IMR-90 (cell line): ENCODE results near the gene MDH1.

ENCODE experiments used
- CEBPB ChIP-seq: IDR thresholded peaks from 2 replicates; pipeline ENCODE4 v1.6.1; 2012; ENCODE audit warnings: low read depth, low read length, improper control_type of control experiment
- MAFK ChIP-seq: IDR thresholded peaks from 2 replicates; pipeline ENCODE4 v1.6.1; 2012; ENCODE audit warnings: low read depth, low read length, improper control_type of control experiment
- POLR2A ChIP-seq: IDR thresholded peaks from 2 replicates; pipeline ENCODE4 v1.6.1; 2012; ENCODE audit warnings: mild to moderate bottlenecking, low read depth, low read length
- RCOR1 ChIP-seq: IDR thresholded peaks from 2 replicates; pipeline ENCODE4 v1.6.1; 2012; ENCODE audit warnings: mild to moderate bottlenecking, low read length, improper control_type of control experiment; ENCODE audit not compliant: insufficient replicate concordance
- TF ChIP-seq, protein P1 (sequence below): conservative IDR thresholded peaks from 2 replicates; pipeline ENCODE4 v1.5.1; 2012; ENCODE audit warnings: mild to moderate bottlenecking, low read depth, low read length, improper control_type of control experiment

DNA sequence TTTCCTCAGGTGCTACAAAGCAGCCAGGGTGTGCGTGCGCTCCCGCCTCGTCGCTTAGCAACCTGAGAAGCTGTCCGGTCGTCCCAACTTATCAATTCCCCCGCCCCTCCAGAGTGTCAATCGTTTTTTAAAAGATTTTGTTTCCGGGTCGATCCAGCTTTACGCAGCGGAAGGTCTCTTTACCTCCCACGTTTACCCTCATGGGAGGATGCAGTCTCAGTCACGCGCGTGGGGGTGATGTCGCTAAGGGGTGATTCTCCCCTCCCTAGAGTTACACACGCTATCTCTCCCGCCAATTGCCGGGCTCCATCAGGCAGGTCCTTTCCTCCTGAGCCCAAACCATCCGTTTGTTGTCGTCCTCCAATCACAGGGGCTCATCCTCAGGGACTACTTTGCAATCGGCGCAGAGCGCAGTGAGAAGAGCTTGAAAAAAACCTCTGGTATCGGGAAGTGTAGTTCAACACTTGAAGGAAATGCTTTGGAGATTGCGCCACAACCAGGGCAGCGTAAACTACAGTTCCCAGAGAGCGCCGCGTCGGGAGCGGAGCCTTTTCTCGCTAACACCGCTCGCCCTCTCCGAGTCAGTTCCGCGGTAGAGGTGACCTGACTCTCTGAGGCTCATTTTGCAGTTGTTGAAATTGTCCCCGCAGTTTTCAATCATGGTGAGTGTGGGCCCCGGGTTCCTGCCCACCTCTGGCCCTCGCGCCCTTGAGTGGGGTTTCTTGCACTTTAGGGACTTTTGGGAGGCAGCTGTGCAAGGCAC is at the start of gene MDH1, which contains the start of gene WDPCP:
- TF ChIP-seq, protein P1, sequence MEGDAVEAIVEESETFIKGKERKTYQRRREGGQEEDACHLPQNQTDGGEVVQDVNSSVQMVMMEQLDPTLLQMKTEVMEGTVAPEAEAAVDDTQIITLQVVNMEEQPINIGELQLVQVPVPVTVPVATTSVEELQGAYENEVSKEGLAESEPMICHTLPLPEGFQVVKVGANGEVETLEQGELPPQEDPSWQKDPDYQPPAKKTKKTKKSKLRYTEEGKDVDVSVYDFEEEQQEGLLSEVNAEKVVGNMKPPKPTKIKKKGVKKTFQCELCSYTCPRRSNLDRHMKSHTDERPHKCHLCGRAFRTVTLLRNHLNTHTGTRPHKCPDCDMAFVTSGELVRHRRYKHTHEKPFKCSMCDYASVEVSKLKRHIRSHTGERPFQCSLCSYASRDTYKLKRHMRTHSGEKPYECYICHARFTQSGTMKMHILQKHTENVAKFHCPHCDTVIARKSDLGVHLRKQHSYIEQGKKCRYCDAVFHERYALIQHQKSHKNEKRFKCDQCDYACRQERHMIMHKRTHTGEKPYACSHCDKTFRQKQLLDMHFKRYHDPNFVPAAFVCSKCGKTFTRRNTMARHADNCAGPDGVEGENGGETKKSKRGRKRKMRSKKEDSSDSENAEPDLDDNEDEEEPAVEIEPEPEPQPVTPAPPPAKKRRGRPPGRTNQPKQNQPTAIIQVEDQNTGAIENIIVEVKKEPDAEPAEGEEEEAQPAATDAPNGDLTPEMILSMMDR = no peak
- TF ChIP-seq RCOR1 (peak; percentile 91), POLR2A (peak; percentile 59; the same call in 1 of the 2 replicates), MAFK (no peak), CEBPB (peak; percentile 97)
